ENCODE measurements around the gene PPP1R13L.

DNA sequence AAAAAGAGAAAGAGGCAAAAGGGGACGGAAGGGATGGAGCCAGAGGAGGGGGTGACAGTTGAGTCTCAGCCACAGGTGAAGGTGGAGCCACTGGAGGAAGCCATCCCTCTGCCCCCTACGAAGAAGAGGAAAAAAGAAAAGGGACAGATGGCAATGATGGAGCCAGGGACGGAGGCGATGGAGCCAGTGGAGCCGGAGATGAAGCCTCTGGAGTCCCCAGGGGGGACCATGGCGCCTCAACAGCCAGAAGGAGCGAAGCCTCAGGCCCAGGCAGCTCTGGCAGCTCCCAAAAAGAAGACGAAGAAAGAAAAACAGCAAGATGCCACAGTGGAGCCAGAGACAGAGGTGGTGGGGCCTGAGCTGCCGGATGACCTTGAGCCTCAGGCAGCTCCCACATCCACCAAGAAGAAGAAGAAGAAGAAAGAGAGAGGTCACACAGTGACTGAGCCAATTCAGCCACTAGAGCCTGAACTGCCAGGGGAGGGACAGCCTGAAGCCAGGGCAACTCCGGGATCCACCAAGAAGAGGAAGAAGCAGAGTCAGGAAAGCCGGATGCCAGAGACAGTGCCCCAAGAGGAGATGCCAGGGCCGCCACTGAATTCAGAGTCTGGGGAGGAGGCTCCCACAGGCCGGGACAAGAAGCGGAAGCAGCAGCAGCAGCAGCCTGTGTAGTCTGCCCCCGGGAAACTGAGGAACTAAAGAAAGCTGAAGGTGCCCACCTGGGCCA is 4.1 kb upstream of the PPP1R13L start:
- TF ChIP-seq EZH2 (IDR thresholded peaks at IDR 0.05; ENCODE audit: insufficient read depth, poor library complexity, severe bottlenecking) (no peak), EZH2phosphoT487 (IDR thresholded peaks at IDR 0.05; ENCODE audit: insufficient read depth, low read depth) (no peak)

All from GM23248 (cell line).